Amniotic epithelial cell (primary cell): Measurements from ENCODE around the gene ZNF280D.

Experiments used
- DNase-seq: peaks from one replicate; pipeline ENCODE4 v3.0.0-alpha.2; 2010; ENCODE audit warnings: low read depth

Gene ZNF280D

DNA sequence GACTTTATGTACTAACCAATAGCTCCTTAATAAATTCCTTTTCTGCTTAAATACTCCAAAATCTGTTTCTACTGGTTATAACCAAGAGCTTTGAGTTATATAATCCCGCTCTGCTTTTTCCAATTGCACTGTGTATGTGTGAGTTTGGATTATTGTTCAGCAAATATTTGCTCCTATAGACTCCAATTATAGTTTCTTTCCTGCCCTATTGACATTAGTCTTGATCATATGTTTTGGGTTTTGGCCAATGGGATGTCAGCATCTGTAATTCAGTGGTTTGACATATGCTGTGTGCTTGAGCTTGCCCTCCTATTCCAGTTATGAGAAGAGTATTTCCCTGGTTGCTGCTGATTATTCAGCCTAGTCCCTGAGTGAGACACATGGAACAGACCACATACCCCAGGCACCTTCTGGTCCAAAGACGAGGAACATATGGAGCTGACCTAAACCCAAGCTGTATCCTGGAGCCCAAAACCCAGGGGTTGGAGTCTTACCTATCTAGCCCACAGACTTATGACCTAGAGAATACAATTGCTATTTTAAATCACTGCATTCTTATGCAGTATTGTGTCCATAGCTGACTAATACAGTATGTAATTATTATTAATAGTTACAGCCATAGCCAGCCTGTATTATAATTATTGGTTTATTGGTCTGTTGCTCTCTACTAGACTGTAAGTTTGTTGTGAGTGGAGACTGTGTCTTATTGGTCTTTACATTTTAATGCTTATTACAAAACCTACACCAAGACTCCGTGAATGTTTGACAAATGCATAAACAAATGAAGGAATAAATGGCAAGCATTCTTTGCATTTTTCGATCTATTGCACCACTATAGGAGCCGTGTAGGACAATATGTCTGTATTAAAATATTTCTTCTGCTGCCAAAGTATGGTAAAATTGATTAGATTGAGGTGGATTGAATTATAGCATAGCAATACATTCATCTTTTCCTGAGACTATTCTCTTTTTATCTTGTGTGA is 11.7 kb upstream of the ZNF280D start:
- no peak for DNase-seq

DNA sequence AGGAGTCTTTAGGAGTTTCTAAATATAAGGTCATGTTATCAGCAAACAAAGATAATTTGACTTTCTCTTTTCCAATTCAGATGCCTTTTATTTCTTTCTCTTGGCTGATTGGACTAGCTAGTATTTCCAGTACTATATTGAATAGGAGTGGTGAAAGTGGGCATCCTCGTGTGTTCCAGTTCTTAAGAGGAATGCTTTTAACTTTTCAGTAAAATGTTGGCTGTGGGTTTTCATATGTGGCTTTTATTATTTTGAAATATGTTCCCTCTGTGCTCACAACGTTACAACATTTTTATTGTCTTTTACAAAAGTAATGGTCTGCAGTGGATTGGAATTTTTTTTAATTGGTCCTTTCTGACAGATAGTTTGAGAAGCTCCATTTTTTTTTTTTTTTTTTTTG is 8.2 kb upstream of the ZNF280D start:
- no peak for DNase-seq

DNA sequence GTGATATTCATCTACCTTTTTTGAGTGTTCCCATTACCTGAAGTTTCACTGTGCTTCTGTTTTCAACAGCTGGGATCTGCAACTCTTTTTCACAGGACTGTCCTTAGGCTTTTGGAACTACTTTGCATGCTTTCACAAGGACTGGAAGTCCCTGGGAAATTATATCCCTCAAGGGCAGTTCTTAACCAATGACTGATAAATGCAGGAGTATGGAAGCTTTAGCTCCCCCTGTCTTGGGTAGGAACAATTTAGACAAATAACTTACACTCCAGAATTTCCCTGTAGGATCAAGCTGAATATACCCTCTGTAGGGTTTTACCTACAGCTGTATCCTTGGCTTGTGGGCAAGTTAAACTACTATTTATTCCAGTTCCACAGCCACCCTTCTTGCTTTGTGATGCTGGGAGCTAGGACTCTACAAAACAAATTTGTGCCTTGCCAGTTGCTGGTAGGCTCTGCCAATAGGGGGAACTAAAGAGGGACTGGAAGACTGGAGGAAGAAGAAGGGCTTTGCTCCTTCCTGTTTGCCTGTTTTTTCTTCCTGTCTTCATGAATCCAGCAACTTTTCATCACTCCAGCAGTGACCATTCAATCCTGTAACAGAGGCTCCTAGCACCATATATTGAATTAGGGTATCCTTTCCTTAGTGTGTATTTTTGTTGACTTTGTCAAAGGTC is 6.8 kb upstream of the ZNF280D start:
- no peak for DNase-seq

- no peak for DNase-seq
These were observed 6.2 kb upstream of the ZNF280D start for GRCh38 chr15:56739474-56739873.

- DNase-seq: no peak
These were observed 4.5 kb upstream of the ZNF280D start for GRCh38 chr15:56737791-56738190.

DNA sequence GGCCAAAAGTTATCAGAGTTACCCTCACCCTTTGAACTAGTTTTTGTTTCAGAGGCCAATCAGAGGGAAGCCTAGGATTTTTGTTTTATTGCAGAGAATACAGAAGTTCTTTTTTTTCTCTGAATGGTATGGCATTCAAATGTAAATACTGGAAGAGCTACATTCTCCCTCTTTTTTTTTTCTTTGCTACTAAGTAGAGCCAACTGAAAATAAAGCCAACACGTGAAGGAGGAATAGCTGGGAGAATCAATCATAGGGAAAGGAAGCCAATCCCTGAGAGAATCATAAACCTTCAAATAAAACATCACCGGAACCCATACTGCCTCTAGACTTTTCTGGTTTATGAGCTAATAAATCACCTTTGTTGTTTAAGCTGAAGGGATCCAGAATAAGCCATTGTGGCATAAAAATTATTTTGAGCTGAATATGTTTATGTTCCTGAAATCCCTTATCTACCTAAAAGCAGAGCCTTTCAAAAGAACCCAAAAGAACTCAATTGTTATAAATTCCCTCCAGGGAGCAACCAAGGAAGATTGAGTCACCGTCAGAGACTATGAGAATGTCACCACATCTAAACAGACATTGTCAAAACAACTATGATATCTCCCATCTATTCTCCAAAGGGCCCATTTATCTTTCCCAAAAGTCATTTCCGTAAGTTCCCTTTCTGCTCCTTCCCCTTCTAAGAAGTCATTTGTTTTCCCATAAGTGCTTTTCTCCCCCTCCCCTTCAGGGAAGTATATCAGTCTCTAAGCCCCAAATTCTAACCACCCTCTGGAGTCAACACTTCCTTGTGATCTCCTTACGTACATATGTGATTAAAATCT is 3.8 kb upstream of the ZNF280D start:
- no peak for DNase-seq

DNA sequence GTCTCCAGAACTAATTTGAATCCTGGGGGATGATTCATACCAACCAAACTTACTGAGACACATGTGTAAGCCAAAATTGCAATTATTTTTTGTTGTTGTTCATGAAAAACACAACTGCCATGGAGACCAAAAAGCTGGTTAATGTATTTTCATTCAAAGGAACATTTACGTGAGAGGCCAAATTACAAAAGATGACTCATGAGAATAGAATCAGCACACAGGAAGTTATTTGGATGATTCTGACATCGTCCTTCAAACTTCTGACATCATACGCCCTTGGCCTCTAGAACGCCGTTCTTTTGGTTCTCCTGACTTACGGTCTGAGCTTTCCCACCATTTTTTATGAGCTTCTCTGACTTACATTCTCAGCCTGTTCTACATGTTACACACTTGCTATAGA is 3.0 kb upstream of the ZNF280D start:
- peak; percentile 73 for DNase-seq

DNA sequence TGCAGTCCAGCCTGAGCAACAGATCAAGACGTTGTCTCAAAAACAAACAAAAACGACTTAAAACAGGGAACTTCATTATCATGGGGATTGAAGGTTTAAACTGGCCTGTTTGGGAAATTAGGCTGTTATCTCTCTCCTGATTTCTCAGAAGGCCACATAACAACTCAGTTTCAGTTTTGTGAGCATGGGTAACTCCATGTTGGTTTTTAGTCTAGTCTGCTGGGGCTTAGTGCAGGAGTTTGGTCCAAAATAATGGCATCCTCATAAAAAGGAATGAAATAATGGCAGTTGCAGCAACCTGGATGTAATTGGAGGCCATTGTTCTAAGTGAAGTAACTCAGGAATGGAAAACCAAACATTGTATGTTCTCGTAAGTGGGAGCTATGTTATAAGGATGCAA is 2.3 kb upstream of the ZNF280D start:
- no peak for DNase-seq

DNA sequence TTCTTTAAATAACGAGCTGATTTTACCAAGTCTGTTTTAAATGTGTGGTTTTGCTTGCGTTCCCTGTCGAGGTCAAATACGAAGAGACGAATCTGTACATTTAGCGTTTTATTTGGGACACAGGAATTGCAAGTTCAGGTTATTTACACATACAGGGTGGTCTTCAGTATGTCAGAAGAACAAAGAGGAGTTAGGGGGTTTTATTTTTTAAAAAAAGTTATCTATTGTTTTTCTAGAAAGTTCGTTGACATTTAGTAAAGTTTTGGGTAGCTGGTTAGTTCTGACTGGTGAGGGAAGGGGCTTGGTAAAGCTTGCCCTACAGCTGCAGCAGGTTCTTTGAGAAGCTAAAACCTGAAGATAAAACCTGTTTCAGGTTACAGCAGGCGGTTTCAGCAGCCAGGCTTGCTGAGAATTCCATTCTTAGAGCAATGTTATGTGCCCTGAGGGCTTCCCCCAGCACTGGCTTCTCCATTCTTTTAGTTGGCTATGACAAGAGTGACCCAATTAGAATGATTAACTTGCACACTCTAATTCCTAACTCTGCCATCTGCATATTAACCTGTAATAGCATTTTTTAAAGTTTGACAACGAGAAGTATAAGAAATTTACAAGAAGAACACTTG is 815 bp upstream of the ZNF280D start:
- no peak for DNase-seq

DNA sequence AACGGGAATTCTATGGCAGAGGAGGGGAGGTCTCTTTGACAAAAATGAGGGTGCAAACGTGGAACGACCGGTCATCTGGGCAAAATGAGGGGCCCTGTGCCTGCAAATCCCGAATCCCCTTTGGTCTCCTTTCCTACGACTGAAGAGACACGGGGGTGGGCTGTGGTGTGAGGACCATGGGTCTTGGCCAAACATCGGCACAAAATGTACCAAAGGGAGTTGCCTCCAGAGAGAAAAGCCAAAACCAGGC is 498 bp downstream of the ZNF280D start:
- DNase-seq: no peak

DNA sequence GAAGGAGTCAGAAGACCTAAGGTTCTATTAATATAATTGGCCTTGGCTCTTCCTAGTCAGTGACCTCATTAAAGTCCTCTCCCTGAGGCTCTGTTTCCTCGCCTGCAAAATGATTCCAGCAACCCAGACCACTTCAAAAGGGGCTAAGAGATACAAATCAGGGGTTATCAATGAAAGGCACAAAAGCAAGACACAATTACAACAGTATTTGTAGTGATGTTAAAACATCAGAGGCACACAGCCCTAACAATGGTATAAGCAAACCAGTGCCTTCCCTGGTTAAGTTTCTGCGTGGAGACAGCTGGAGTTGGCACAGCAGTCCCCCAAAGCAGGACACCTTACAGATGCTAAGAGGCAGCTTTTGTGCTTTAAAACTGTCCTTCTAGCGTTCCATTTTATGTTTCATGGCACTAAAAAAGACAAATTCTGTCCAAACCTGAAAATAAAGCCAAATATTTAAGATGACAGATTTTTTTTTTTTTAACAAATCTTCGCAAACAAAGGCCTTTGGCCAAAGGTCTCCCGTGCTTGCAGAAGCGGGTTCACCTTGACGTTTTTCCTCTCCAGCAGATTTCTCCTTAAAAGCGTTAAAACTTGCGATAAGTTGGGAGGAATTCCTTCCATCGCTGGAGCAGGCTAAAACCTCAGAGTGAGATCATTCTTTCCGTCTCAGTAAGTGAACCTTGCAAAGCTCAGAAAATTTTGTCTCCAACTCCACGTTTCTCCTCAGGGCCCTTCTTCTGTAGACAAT is 999 bp downstream of the ZNF280D start:
- peak; percentile 85 for DNase-seq

GRCh38 chr15:56731548-56731947 is 1.8 kb downstream of the ZNF280D start:
- no peak for DNase-seq

DNA sequence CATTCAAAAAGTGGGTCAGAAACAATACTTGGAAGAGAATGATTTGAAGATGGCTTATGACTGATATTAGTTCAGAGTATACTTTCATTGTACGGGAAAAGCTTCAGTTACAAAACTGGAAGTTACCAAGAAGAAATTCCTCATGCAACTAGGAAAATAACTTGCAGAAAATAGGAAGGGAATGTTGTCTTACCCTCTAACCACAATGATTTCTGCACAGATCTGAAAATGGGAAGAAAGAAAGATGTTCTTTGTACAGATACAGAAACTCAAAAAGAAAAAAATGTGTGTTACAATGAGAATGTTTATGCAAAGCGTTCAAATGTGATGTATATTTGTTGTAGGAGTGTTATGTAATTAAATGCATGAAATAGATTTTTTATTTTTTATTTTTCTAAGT is 3.7 kb downstream of the ZNF280D start:
- no peak for DNase-seq

DNA sequence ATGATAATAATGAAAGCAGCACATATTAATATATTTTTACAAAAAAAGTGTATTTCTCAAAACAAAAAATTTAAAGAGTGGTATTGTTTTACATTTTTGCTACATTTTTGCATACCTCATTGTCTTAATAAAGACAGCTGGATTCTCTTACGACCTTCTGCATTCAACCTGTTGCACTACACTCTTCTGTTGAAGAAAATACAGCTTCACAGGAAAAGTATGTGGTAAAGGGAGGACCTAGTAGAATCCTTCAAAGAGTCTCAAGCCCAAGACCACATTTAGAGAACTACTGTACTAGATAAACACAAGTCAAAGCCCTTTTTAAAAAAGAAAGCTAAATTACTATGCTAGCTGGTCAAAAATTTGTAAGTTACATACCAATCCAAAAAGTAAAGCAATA is 7.9 kb downstream of the ZNF280D start:
- DNase-seq: no peak

DNA sequence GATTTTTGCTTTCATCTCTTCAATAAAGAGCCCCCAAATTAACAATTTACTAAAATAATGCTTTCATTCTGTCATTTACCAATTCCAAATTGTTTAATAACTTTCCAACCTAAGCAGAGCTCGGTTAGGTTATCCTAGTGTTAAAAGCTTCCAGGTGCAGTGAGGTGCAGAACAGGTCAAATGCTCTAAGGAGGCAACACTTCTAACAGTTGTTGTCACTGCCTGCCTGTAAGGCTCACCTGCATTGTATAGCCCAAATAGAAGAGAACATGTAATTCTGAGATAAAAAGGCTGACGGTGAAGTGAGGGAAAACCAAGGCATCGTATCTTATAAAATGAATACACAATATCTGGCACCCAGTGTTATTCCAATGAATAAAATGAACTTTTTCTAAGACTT is 9.1 kb downstream of the ZNF280D start:
- DNase-seq: no peak

- DNase-seq: no peak
These were observed 9.5 kb downstream of the ZNF280D start for GRCh38 chr15:56723787-56724186.

GRCh38 chr15:56719774-56720555 is 13.3 kb downstream of the ZNF280D start:
- DNase-seq: peak; percentile 36

- DNase-seq: no peak
These were observed 14.2 kb downstream of the ZNF280D start for GRCh38 chr15:56719021-56719612.

GRCh38 chr15:56718560-56718959 is 14.7 kb downstream of the ZNF280D start:
- no peak for DNase-seq

- no peak for DNase-seq
These were observed 17.0 kb downstream of the ZNF280D start for GRCh38 chr15:56716334-56716733.
